Adrenal gland (tissue), 5 donors: Measurements from ENCODE around the gene KIF26B.

Experiments used
- POLR2A ChIP-seq, 2 donors: fragments of 450-650 bp; IDR thresholded peaks; one replicate each; pipeline ENCODE4 v1.6.1; 2017; ENCODE audit warnings: antibody characterized with exemption in 2 of 2, mild to moderate bottlenecking in 2 of 2, moderate library complexity in 1 of 2
- TF ChIP-seq, protein P1 (sequence below), 6 experiments: fragments of 450-650 bp in 4 of 6; fragments of 200-600 bp in 2 of 6; sonication (generic) in 1 of 6; IDR thresholded peaks; 1 replicate in 5 of 6; 2 replicates in 1 of 6; pipeline versions ENCODE4 v1.5.1 to v1.8.0; 2016 to 2021; ENCODE audit warnings: antibody characterized with exemption in 6 of 6, mild to moderate bottlenecking in 2 of 6, moderate library complexity in 1 of 6
- donor health status: DM: no; HTN: no; CAD: no.

- TF ChIP-seq, protein P1, sequence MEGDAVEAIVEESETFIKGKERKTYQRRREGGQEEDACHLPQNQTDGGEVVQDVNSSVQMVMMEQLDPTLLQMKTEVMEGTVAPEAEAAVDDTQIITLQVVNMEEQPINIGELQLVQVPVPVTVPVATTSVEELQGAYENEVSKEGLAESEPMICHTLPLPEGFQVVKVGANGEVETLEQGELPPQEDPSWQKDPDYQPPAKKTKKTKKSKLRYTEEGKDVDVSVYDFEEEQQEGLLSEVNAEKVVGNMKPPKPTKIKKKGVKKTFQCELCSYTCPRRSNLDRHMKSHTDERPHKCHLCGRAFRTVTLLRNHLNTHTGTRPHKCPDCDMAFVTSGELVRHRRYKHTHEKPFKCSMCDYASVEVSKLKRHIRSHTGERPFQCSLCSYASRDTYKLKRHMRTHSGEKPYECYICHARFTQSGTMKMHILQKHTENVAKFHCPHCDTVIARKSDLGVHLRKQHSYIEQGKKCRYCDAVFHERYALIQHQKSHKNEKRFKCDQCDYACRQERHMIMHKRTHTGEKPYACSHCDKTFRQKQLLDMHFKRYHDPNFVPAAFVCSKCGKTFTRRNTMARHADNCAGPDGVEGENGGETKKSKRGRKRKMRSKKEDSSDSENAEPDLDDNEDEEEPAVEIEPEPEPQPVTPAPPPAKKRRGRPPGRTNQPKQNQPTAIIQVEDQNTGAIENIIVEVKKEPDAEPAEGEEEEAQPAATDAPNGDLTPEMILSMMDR (IDR thresholded peaks at IDR 0.05): no peak
- no peak for TF ChIP-seq POLR2A (IDR thresholded peaks at IDR 0.05)
These were observed 111.3 kb downstream of the KIF26B start for GRCh38 chr1:245266105-245266504.
